ENCODE results near the gene ICA1. TPM values are rescaled to one million over a fixed set of nuclear protein-coding genes. Genes with fewer than 3 reads are reported as not detected.

The ICA1 gene
- total RNA-seq, 1 donor: 2.2 TPM

DNA sequence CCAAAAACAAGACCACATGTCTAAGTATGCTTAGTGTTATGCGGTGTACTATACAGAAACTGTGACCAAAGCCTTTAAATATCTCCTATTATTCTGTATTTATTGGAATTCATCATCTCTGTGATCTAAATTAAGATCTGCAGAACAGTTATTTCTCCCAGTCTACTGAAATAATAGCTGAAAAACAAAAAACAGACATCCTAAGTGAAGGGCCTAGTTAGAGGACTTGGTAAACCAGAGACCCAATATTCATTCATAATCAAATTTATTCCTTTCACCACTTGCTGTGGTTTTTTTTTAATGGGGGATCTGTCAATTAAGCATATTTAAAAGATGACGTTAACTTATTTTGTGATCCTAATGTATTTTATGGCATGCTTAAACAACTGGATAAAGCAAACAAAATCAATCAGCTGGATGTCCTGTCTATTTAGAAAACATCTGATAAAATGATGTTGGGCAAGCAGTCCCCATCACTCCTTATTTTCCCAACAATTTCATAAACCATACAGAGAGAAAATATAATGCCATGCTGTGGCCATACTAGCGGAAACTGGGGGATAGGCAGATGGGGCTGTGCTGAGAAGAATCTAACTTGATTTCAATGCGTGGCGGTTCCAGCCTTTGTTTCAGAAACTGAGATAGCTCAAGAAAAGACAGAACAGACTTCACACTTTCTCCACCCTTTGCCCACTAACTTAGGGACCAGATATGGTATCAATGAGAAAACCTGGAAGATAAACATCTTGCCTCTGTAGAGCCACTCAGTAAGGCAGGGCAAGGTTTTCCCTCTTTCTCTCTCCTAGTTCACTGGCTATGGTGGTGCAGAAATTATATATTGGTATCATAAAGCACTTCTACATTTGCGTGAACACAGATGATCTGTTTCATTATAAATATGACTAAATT, 32.9 kb downstream of the ICA1 start:
- DNase-seq (ENCODE audit: insufficient read length, low spot score, missing footprints): no peak
- Histone ChIP-seq H3K79me2 (ENCODE audit: insufficient read depth, low read length) (no peaks in the 10 kb centered on the region), H3K27me3 (ENCODE audit: insufficient read depth, low read length) (no peaks in the 10 kb centered on the region), H3K4me1 (ENCODE audit: insufficient read depth, low read length) (no peaks in the 10 kb centered on the region), H3K4me2 (ENCODE audit: insufficient read depth, low read length) (no peak overlapping the region), H3K36me3 (ENCODE audit: insufficient read depth, low read length) (no peaks in the 10 kb centered on the region), H3K27ac (ENCODE audit: low read depth, low read length) (no peak overlapping the region), H3K9me3 (ENCODE audit: low read depth, low read length) (no peaks in the 10 kb centered on the region), H4K20me1 (ENCODE audit: insufficient read depth, low read length) (no peaks in the 10 kb centered on the region), H3K4me3 (ENCODE audit: insufficient read depth, low read length) (no peak overlapping the region), H2AFZ (ENCODE audit: low read length) (no peak overlapping the region)
- no peak for TF ChIP-seq CTCF (IDR thresholded peaks at IDR 0.05; ENCODE audit: extremely low read depth, low read depth, low read length)

GRCh38 chr7:8228068-8228467, 33.9 kb downstream of the ICA1 start:
- Histone ChIP-seq H3K79me2 (ENCODE audit: insufficient read depth, low read length) (no peaks in the 10 kb centered on the region), H3K9me3 (ENCODE audit: low read depth, low read length) (no peaks in the 10 kb centered on the region), H3K27me3 (ENCODE audit: insufficient read depth, low read length) (no peaks in the 10 kb centered on the region), H3K27ac (ENCODE audit: low read depth, low read length) (no peak overlapping the region), H3K4me2 (ENCODE audit: insufficient read depth, low read length) (no peak overlapping the region), H3K4me3 (ENCODE audit: insufficient read depth, low read length) (no peak overlapping the region), H3K36me3 (ENCODE audit: insufficient read depth, low read length) (no peaks in the 10 kb centered on the region), H4K20me1 (ENCODE audit: insufficient read depth, low read length) (no peaks in the 10 kb centered on the region), H2AFZ (ENCODE audit: low read length) (no peak overlapping the region), H3K4me1 (ENCODE audit: insufficient read depth, low read length) (no peaks in the 10 kb centered on the region)
- no peak for TF ChIP-seq CTCF (IDR thresholded peaks at IDR 0.05; ENCODE audit: extremely low read depth, low read depth, low read length)
- DNase-seq (ENCODE audit: insufficient read length, low spot score, missing footprints): no peak

- H3K27me3 ChIP-seq (ENCODE audit: insufficient read depth, low read length): no peaks in the 10 kb centered on the region
- H3K4me1 ChIP-seq (ENCODE audit: insufficient read depth, low read length): no peaks in the 10 kb centered on the region
- no peaks in the 10 kb centered on the region for H4K20me1 ChIP-seq (ENCODE audit: insufficient read depth, low read length)
- no peaks in the 10 kb centered on the region for H3K36me3 ChIP-seq (ENCODE audit: insufficient read depth, low read length)
- DNase-seq (ENCODE audit: insufficient read length, low spot score, missing footprints): no peak
- H3K27ac ChIP-seq (ENCODE audit: low read depth, low read length): no peak overlapping the region
- H2AFZ ChIP-seq (ENCODE audit: low read length): no peak overlapping the region
- H3K79me2 ChIP-seq (ENCODE audit: insufficient read depth, low read length): no peaks in the 10 kb centered on the region
- no peak overlapping the region for H3K4me3 ChIP-seq (ENCODE audit: insufficient read depth, low read length)
- no peak overlapping the region for H3K4me2 ChIP-seq (ENCODE audit: insufficient read depth, low read length)
- TF ChIP-seq CTCF (IDR thresholded peaks at IDR 0.05; ENCODE audit: extremely low read depth, low read depth, low read length): no peak
- no peaks in the 10 kb centered on the region for H3K9me3 ChIP-seq (ENCODE audit: low read depth, low read length)
Measured at GRCh38 chr7:8227261-8227660, 34.7 kb downstream of the ICA1 start.

DNA sequence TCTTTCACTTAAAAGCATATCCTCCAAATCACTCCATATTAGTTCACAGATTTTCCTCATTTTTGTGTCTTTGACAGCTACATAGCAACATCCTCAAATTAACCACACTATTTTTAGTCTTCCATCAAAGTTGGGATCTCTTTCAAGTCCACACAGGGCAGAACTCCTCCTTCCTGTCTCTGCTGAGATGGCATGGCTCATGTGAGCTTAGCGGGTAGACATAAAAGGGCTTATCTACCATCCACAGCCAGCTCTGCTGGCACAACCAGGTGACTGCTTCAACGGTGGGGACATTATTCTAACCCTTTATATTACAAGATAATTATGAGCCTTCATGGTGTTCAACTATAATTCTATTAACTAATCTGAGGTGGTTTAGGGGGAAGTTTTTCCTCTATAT, 35.5 kb downstream of the ICA1 start:
- H3K27ac ChIP-seq (ENCODE audit: low read depth, low read length): no peak overlapping the region
- no peaks in the 10 kb centered on the region for H3K4me1 ChIP-seq (ENCODE audit: insufficient read depth, low read length)
- no peak overlapping the region for H3K4me2 ChIP-seq (ENCODE audit: insufficient read depth, low read length)
- H3K36me3 ChIP-seq (ENCODE audit: insufficient read depth, low read length): no peaks in the 10 kb centered on the region
- no peaks in the 10 kb centered on the region for H3K79me2 ChIP-seq (ENCODE audit: insufficient read depth, low read length)
- no peak for TF ChIP-seq CTCF (IDR thresholded peaks at IDR 0.05; ENCODE audit: extremely low read depth, low read depth, low read length)
- H3K9me3 ChIP-seq (ENCODE audit: low read depth, low read length): no peaks in the 10 kb centered on the region
- no peaks in the 10 kb centered on the region for H4K20me1 ChIP-seq (ENCODE audit: insufficient read depth, low read length)
- no peak overlapping the region for H3K4me3 ChIP-seq (ENCODE audit: insufficient read depth, low read length)
- DNase-seq (ENCODE audit: insufficient read length, low spot score, missing footprints): no peak
- H3K27me3 ChIP-seq (ENCODE audit: insufficient read depth, low read length): no peaks in the 10 kb centered on the region
- H2AFZ ChIP-seq (ENCODE audit: low read length): no peak overlapping the region
